Activated CD8-positive, alpha-beta memory T cell treated with anti-CD3 and anti-CD28 coated beads for 36 hours (primary cell): ENCODE measurements around the gene PDPN. TPM values are rescaled to one million over a fixed set of nuclear protein-coding genes. Genes with fewer than 3 reads are reported as not detected.

Source experiments
- CTCF ChIA-PET: fragments of 350-600 bp; sonication (Branson Sonifier 250); formaldehyde crosslinking; loops from one replicate; lab custom pipeline; 2021; ENCODE audit warnings: antibody characterized with exemption; lab: Charles Lee
- POLR2A ChIA-PET: fragments of 350-600 bp; sonication (Branson Sonifier 250); formaldehyde crosslinking; loops from one replicate; lab custom pipeline; 2021; ENCODE audit warnings: antibody characterized with exemption; lab: Charles Lee
- total RNA-seq, 2 experiments: library from RNA; stranded (reverse); gene quantifications; one replicate each; pipeline ENCODE4 v1.2.3, GENCODE V29; 2021

PDPN gene
- total RNA-seq, 2 experiments from 2014 or later = not detected

GRCh38 chr1:13662493-13662892, 78.9 kb downstream of the PDPN start:
- POLR2A ChIA-PET = no interaction called here
- CTCF ChIA-PET = interaction anchor here (0.6 to 1.1 kb wide), 3 partner anchors 12 to 625 kb away, joined by 4 to 7 read pairs (median 4); no protein-coding TSS in a partner anchor

GRCh38 chr1:13663969-13664368, 80.3 kb downstream of the PDPN start:
- POLR2A ChIA-PET = no interaction called here
- CTCF ChIA-PET = interaction anchor here (3.2 kb wide), 1 partner anchor 62 kb away, joined by 16 read pairs; no protein-coding TSS in a partner anchor

DNA sequence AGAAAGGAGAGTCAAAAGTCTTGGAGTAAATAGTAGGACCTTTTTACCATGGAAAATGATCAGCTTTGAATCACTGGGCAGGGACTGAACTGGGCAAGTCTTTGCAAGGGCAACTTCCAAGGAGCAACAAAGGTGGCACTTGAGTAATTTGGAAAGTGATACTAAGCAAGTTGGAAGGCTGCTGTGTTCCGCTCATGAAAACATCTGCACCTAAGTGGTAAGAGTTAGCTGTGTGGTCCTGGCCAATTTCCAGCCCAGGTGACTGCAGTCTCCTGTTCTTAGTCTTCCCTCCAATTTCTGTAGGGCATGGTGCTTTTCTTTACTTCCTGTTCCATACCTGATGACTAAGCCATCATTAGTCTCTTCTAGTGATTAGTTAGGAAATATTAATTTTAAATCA, 80.8 kb downstream of the PDPN start:
- ChIA-PET POLR2A (no interaction called here), CTCF (interaction anchor here (1.2 to 3.2 kb wide), 2 partner anchors 56 to 61 kb away, joined by 3 to 16 read pairs; no protein-coding TSS in a partner anchor)

- ChIA-PET POLR2A (no interaction called here), CTCF (interaction anchor here (0.9 to 3.2 kb wide), 3 partner anchors 12 to 139 kb away, joined by 3 to 16 read pairs (median 4); no protein-coding TSS in a partner anchor)
Measured at GRCh38 chr1:13666317-13666716, 82.7 kb downstream of the PDPN start.

Other genes with a start within 250 kb of the PDPN start
- gene PRAMEF14, start 236.7 kb upstream of the PDPN start, total RNA-seq = not detected
- not detected for gene PRAMEF19, start 211.9 kb upstream of the PDPN start, total RNA-seq
- gene PRAMEF17, start 194.2 kb upstream of the PDPN start, total RNA-seq = not detected
- gene PRAMEF20, start 173.4 kb upstream of the PDPN start, total RNA-seq = not detected
- gene LRRC38, start 69.8 kb upstream of the PDPN start, total RNA-seq = not detected
- 10 to 100 TPM; 48.5 to 61.0 TPM for gene PRDM2, start 116.4 kb downstream of the PDPN start, total RNA-seq